ENCODE data around the gene AK1.

- TF ChIP-seq CTCF (IDR thresholded peaks at IDR 0.05) (no peak), POLR2A (IDR thresholded peaks at IDR 0.05) (no peak)
Measured at GRCh38 chr9:127878652-127879390, 1.3 kb upstream of the AK1 start.

All from adrenal gland (tissue), 5 donors.